ENCODE data around the gene PLPP2.
"Not testable (repeated sequence)": the region's sequence is repeated elsewhere in the genome, so short reads cannot be mapped to it uniquely, and the experiment has no call there.

Gene PLPP2

DNA sequence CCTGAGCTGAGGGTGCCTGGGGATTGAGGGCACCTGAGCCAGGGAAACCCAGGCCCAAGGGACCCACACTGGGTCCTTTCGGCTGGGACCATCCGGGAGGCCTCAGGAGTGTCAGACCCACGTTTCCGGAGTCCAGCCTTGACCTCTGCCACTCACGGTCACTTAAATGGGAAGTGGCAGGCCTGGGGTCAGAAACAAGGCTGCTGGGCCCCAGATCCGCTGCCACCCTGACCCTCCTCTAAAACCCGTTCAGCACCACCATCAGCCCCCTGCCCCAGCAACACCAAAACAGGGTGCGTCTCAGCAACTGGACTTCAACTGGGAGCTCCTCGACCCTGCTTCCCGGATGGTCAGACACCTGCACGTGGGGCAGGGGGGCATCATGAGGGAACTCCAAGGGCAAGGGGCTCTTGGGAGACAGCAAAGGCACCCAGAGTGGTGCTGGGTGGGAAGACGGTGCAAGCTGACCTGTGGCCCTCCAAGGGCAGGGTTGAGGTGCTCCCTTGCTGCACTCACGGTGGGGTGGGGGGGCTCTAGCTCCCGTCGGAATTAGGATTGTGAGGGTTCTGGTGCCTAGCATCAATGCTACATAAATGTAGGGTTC, 1.2 kb upstream of the PLPP2 start:
- no peak for DNase-seq

DNA sequence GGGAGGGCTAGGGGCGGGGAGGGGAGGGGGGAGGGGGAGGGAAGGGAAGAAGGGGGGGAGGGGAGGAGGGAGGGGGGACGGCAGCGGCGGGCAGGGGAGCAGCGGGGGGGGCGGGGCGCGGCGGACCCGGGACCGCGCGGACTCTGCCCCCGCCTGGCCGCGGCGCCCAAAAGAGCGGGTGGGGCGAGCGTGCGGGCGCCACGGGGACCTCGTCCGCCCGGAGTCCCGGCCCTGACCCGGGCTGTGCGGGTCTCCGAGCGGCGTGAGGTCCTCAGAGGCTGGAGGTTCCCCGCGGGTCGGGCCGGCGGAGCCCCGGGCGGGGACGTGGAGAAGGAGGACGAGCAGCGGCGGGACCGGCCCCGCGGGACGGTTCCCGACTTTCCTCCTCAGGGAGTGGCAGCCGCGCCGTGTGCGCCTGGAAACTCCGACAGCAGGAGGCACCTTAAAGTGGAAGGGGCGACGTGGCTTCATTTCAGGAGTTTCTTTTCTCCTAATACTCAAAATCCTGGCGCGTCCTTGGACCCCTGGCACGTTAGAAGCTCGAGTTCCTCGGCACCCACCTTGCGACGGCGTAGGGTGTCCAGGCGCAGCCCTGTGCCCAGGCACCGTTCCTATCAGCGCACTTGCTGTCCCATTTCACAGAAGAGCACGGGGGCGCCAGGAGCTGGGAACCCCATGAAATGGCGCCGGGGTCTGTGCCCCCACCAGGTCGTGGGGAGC, 518 bp upstream of the PLPP2 start:
- no peak for DNase-seq

- no peak for DNase-seq
Measured at GRCh38 chr19:290372-291005, 714 bp downstream of the PLPP2 start.

DNA sequence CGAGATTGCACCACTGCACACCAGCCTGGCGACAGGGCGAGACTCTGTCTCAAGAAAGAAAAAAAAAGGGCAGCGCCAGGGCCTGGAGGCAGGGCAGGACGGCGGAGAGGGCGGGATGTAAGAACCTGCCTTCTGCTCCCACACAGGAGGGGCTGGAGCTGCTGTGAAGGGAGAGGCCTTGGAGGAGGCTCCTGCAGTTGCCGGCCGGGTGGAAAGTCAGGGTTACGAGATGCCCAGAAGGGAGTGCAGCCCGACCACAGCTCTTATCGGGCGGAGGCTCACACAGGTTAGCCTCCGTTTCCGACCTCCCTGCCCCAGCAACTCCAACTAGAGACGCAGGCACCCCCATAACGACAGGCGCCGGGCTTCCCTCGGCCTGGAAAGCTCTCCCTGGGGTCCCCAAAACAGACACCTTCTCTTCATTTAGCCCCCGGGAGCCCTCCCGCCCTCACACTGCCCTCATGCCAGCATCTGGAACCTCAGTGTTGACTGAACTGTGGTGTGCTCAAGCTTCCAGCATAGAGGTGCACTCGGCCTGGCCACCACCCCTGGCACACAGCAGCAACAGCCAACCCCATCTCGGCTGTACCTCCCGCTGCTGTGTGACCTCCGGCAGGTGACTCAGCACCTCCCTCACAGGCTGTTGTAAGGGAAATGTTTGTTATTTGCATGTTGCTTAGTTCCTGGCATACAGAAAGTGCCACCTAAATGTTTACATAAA, 1.4 kb downstream of the PLPP2 start:
- DNase-seq = no peak

- no peak for DNase-seq
Measured at GRCh38 chr19:288911-289310, 2.3 kb downstream of the PLPP2 start.

DNA sequence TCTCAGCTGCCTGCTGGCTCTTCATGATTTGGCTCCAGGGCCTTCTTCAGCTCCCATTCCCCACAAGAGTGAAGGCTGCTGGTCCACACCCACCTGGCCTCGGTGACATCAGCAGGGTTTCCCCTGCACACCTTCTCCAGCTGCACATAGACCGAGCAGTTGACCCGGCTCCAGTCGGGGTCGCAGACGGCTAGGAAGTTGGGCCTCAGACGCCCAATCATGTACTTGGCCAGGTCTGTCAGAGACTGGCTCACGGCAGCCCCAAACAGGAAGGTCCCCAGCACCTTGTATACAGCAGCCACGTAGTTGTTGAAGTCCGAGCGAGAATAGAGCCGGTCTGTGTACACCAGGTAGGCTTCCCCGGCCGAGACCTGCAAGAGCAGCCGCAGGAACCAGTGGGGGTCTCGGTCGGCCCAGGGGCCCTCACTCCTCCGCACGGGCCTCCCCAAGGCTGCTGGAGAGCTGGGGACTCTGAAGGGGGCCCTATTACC, 3.8 kb downstream of the PLPP2 start:
- no peak for DNase-seq

GRCh38 chr19:283395-283794, 7.8 kb downstream of the PLPP2 start:
- no peak for DNase-seq

DNA sequence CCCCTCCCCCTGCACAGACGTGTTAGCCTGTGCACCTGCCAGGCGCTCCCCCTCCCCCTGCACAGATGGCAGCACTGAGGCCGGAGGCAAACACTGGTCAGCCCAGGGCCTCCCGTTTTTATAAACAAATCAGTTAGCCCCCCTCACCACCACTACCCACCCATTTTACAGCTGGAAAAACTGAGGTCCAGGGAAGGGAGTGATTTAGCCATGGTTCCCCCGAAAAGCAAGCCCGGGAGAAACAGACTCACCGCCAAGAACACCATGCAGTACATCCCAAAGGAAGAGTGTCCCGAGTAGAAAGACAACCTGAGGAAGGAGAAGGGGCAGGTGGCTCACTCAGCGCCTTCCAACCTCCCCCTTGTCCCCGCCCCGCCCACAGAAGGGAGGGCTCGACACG, 8.7 kb downstream of the PLPP2 start:
- no peak for DNase-seq

- no peak for DNase-seq
Measured at GRCh38 chr19:281992-282391, 9.2 kb downstream of the PLPP2 start.

DNA sequence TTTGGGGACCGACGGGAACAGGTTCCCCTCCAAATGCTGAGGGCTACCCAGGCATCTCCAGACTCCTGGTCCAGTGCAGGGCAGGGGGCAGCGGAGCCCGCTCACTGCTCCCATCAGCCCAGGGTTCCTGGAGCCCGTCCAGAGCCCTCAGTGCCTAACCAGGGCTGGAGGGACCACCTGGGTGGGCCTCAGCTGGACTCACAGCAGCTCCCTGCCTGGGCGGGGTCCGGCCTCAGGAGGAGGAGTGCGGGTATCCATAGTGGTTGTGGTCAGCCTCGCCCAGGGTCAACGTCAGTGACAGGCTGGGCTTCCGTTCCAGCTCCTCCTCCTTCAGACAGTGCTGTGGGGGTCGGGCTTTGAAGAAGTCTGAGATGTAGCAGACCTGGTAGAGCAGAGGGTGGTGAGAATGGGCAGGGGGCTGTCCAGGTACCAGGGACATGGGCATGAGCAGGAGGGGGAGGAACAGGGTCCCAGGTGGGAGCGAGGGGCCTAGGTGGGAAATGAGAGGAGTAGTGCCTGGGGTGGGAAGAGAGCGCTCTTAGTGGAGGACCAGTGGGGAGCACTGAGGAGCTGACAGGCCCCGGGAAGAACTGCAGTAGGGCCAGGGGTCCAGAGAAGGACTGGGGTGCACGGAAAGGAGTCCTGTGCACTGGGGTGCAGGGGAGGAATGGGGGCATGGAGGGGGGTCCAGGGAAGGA, 9.9 kb downstream of the PLPP2 start:
- no peak for DNase-seq

DNA sequence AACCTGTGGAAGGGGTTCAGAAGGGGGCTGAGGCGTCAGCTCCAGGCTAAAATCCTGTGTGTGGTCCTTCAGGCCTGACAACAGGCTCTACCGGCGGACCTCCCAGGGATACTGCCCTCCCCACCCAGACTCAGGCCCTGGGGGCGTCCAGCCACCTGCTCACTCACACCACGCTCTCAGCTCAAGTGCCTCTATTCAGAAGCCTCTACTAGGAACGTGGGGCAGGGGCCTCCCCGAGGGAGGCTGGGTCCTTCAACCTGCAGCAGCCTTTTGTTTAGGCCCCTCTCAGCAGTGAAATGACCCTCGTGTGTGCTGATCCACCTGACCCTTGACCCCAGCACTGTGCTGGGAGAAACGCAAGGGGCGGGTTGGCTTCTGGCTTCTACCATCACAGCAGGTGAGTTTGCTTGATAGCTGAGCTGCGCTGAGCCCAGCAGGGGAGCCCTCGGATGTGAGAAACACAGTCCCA, 10.6 kb downstream of the PLPP2 start:
- no peak for DNase-seq

GRCh38 chr19:279656-280055, 11.5 kb downstream of the PLPP2 start:
- DNase-seq = no peak

DNA sequence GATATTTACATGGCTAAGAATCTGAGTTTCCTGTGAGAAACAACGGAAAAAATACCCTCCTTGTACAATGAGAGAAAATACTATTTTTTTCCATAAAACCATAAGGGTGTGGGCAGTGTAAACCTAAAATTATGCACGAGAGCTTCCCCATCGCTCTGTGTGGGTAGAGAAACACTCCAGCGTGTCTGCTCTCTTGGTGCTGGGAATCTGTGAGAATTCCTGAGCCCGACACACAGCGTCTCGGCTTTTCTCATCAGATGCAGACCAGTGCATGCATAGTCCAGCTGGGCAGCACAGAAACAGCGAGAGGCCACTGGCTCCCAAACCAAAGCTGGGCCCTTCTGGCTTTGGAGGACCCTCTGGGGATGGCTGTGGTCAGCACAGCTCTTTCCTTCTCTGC, 12.0 kb downstream of the PLPP2 start:
- no peak for DNase-seq

DNA sequence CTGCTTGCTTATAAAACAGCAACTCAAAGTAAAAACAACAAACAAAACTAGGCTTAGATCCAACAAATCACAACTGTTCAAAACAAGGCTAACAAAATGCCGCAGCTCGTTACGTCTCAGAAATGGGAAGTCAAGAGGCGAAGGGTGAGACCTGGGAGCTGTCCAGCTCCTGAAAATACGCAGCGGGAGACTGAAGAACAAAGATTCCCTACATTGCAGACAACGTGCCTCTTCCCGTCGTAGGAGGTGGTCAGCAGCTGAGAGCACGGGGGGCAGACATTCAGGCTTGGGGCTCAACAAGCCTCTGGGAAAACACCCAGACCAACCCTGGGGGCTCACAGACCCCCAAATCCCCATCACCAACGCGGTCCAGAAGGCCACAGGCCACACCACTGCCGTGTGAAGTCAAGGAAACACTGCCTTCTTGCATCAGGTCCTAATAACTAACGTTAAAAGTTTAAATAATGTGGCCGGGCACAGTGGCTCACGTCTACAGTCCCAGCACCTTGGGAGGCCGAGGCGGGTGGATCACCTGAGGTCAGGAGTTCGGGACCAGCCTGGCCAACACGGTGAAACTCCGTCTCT, 13.5 kb downstream of the PLPP2 start:
- DNase-seq = peak; percentile 36

DNA sequence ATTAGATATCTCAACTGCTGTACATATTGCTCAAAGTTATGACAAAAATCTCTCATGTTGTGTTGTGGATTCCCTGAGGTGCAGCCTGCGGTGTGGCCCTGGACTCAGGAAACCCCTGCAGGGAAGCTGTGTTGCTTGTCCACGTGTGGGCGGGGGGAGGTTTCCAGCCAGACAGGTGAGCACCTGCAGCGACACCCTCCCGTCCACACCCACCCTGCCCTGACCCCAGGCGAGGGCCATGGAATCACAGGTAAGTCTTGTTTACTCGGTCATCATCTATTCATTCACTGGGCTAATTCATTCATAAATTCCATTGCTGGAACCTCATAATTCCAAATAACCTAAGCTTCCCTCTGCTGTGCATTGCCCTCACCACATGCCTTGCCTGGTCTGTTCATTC, 14.1 kb downstream of the PLPP2 start:
- no peak for DNase-seq

GRCh38 chr19:275958-276646, 15.1 kb downstream of the PLPP2 start:
- no peak for DNase-seq

GRCh38 chr19:275000-275399, 16.2 kb downstream of the PLPP2 start:
- DNase-seq = no peak

DNA sequence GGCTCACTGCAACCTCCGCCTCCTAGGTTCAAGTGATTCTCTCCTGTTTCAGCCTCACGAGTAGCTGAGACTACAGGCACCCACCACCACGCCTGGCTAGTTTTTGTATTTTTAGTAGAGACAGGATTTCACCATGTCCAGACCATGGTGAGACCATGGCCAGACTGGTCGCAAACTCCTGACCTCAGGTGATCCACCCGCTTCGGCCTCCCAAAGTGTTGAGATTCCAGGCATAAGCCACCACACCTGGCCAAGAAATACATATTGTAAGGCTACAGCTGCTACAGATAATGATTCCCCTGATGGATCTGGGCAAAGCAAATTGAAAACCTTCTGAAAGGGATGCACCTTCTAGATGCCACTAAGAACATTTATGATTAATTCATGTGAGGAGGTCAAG, 17.8 kb downstream of the PLPP2 start:
- no peak for DNase-seq

GRCh38 chr19:271856-272255, 19.3 kb downstream of the PLPP2 start:
- no peak for DNase-seq

GRCh38 chr19:270766-271318, 20.4 kb downstream of the PLPP2 start:
- DNase-seq = not testable (repeated sequence)

- no peak for DNase-seq
Measured at GRCh38 chr19:269241-269640, 22.0 kb downstream of the PLPP2 start.

Measured in fibroblast of skin of scalp (primary cell).